ENCODE results near the gene FAM89A. TPM values are rescaled to one million over a fixed set of nuclear protein-coding genes. Genes with fewer than 3 reads are reported as not detected.

The FAM89A gene
- total RNA-seq: 13.6 and 24.0 TPM in 2 replicates
- polyA plus RNA-seq: 20.9 and 21.0 TPM in 2 replicates
- 11.4 and 12.5 TPM in 2 replicates for polyA plus RNA-seq (2011; cell fraction: cytosol; rRNA removed)
- polyA plus RNA-seq (2011; cell fraction: nucleus; rRNA removed): 4.9 and 6.5 TPM in 2 replicates
- 1.8 and 4.4 TPM in 2 replicates for polyA plus RNA-seq (2012)
- 15.0 and 19.2 TPM in 2 replicates for polyA minus RNA-seq
- polyA minus RNA-seq (2011; cell fraction: cytosol; rRNA and poly(A)+ RNA removed): not detected
- 7.9 and 8.0 TPM in 2 replicates for polyA minus RNA-seq (2011; cell fraction: nucleus; rRNA and poly(A)+ RNA removed)
- Bru-seq, nascent RNA: percentile 80 among the genes with signal in this experiment
- BruChase-seq, experiment 1, labeled RNA remaining after a 6-hour chase: percentile 68 among the genes with signal in this experiment
- percentile 63 among the genes with signal in this experiment for BruChase-seq, experiment 2, labeled RNA remaining after a 2-hour chase
- long read RNA-seq, transcript FAM89A-201 (2 exons, 1,495 nt): major isoform, 66 of 66 reads
- long read RNA-seq, partial matches to known transcripts: 0 of 66 reads
- long read RNA-seq, other reads (novel, unspliced or antisense): 0 of 66 reads

- no peak for DNase-seq (ENCODE audit: low read depth, low spot score)
- ChIA-PET POLR2A (interaction anchor here (0.9 kb wide), 1 partner anchor 18 kb away, joined by 3 read pairs; no protein-coding TSS in a partner anchor), CTCF (interaction anchor here (1.0 to 1.4 kb wide), 4 partner anchors 12 to 80 kb away, joined by 3 to 5 read pairs (median 4); no protein-coding TSS in a partner anchor)
- Histone ChIP-seq H3K27ac (ENCODE audit: insufficient read depth, low read depth, low read length) (no peak within 1 kb of the TSS), H3K9ac (replicated peaks; ENCODE audit: extremely low read depth, insufficient read depth, low read length) (peak within 1 kb of the TSS; percentile 67), H3K4me1 (ENCODE audit: control insufficient read depth, extremely low read depth, insufficient read depth, low read length) (peaks cover 16% of the 10 kb centered on the region), H3K27me3 (ENCODE audit: control insufficient read depth in 2 of 2, insufficient read depth in 2 of 2, low read length in 2 of 2) (peaks cover 11 to 28% of the 10 kb centered on the region in 2 experiments), H3K36me3 (ENCODE audit: control insufficient read depth in 2 of 2, extremely low read depth in 1 of 2, insufficient read depth in 2 of 2, low read length in 2 of 2) (no peaks in the 10 kb centered on the region), H3K9me1 (replicated peaks; ENCODE audit: control insufficient read depth, extremely low read depth, insufficient read depth, low read length) (no peaks in the 10 kb centered on the region), H4K20me1 (replicated peaks; ENCODE audit: control insufficient read depth, extremely low read depth, insufficient read depth, low read length) (no peaks in the 10 kb centered on the region), H3K4me2 (ENCODE audit: insufficient read depth, low read length) (peak within 1 kb of the TSS; percentile 79), H3K9me3 (replicated peaks; ENCODE audit: control insufficient read depth, insufficient read depth, low read length) (no peaks in the 10 kb centered on the region), H3K79me2 (ENCODE audit: control insufficient read depth, insufficient read depth, low read length) (no peaks in the 10 kb centered on the region), H3K4me3 (replicated peaks in 1 of 3; ENCODE audit: insufficient read depth in 1 of 3, low read depth in 1 of 3, low read length in 3 of 3) (peak within 1 kb of the TSS; percentile 64 to 84 (median 65)), H2AFZ (ENCODE audit: low read depth, low read length) (peak within 1 kb of the TSS; percentile 94)
- TF ChIP-seq POLR2A (IDR thresholded peaks at IDR 0.05; ENCODE audit: low read depth, low read length): no peak
- no peak for TF ChIP-seq CTCF (IDR thresholded peaks at IDR 0.05; ENCODE audit: extremely low read depth in 1 of 2, insufficient read depth in 1 of 2, low read depth in 1 of 2, low read length in 2 of 2)
- TF ChIP-seq FOS (IDR thresholded peaks at IDR 0.05; ENCODE audit: borderline replicate concordance, insufficient read depth, low read length): no peak
- no peak for TF ChIP-seq POLR2AphosphoS5 (IDR thresholded peaks at IDR 0.05; ENCODE audit: insufficient read depth, low read depth, low read length)
- no peak for FAIRE-seq
- intact Hi-C loops (cut with micrococcal nuclease): loop anchor here (1.0 to 2.0 kb wide), 3 partner anchors 53 to 123 kb away; partner anchors contain the start of gene ARV1
- no TSS peak for BruUV-seq (replicated peaks)
- dilution Hi-C loops (cut with MboI; ENCODE audit: extremely low pct_ligation_motif_present, low sequenced_read_pairs): no loop called here
Measured at GRCh38 chr1:231040019-231040799, at the start of gene FAM89A. TSS of gene FAM89A (minus strand) at chr1:231040254. CDS start at chr1:231040211, 43 bp downstream.

Measured in endothelial cell of umbilical vein (primary cell).